ENCODE measurements around the gene SLC12A8.

SLC12A8 gene

DNA sequence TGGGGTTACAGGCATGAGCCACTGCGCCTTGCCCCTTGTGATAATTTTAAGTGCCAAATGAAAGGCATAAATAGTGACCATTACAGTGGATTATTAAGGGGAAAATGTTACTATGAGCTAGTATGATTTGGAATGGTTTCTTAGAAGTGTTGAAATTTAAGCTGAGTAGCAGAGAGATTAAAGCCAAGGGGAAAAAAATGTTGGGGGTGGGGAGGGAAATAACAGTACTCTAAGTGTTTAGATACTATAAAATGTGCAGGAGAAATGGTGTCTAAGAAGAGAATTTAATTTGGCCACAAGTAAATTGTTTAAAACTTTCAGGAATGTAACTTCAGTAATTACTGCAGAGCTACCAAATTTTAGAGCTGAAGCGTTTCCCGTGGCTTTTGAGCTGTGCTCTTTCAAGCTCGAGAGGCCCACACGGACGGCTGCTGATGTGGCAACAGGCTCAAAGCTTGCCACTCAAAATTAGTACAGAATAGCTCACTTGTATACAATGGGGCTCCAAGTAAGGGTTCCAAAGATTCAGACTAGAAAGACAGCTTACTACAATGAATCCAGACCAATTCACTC lies 23.9 kb upstream of the SLC12A8 start:
- in situ Hi-C loops (cut with MboI; ENCODE audit: low sequenced_read_pairs, unreplicated experiment) = no loop called here
- TF ChIP-seq, protein P1, sequence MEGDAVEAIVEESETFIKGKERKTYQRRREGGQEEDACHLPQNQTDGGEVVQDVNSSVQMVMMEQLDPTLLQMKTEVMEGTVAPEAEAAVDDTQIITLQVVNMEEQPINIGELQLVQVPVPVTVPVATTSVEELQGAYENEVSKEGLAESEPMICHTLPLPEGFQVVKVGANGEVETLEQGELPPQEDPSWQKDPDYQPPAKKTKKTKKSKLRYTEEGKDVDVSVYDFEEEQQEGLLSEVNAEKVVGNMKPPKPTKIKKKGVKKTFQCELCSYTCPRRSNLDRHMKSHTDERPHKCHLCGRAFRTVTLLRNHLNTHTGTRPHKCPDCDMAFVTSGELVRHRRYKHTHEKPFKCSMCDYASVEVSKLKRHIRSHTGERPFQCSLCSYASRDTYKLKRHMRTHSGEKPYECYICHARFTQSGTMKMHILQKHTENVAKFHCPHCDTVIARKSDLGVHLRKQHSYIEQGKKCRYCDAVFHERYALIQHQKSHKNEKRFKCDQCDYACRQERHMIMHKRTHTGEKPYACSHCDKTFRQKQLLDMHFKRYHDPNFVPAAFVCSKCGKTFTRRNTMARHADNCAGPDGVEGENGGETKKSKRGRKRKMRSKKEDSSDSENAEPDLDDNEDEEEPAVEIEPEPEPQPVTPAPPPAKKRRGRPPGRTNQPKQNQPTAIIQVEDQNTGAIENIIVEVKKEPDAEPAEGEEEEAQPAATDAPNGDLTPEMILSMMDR (IDR thresholded peaks at IDR 0.05; ENCODE audit: borderline replicate concordance, control extremely low read depth, extremely low read depth, insufficient read depth, missing control alignments) = no peak
- no peak for DNase-seq (ENCODE audit: low spot score)

GRCh38 chr3:125234831-125235230 lies 22.3 kb upstream of the SLC12A8 start:
- DNase-seq (ENCODE audit: low spot score) = no peak
- TF ChIP-seq, protein P1 (IDR thresholded peaks at IDR 0.05; ENCODE audit: borderline replicate concordance, control extremely low read depth, extremely low read depth, insufficient read depth, missing control alignments) = no peak
- in situ Hi-C loops (cut with MboI; ENCODE audit: low sequenced_read_pairs, unreplicated experiment) = no loop called here

GRCh38 chr3:125232401-125232800 lies 19.9 kb upstream of the SLC12A8 start:
- in situ Hi-C loops (cut with MboI; ENCODE audit: low sequenced_read_pairs, unreplicated experiment) = no loop called here
- TF ChIP-seq, protein P1 (IDR thresholded peaks at IDR 0.05; ENCODE audit: borderline replicate concordance, control extremely low read depth, extremely low read depth, insufficient read depth, missing control alignments) = no peak
- no peak for DNase-seq (ENCODE audit: low spot score)

GRCh38 chr3:125231895-125232294 lies 19.3 kb upstream of the SLC12A8 start:
- in situ Hi-C loops (cut with MboI; ENCODE audit: low sequenced_read_pairs, unreplicated experiment) = no loop called here
- TF ChIP-seq, protein P1 (IDR thresholded peaks at IDR 0.05; ENCODE audit: borderline replicate concordance, control extremely low read depth, extremely low read depth, insufficient read depth, missing control alignments) = no peak
- DNase-seq (ENCODE audit: low spot score) = no peak

- in situ Hi-C loops (cut with MboI; ENCODE audit: low sequenced_read_pairs, unreplicated experiment) = no loop called here
- TF ChIP-seq, protein P1 (IDR thresholded peaks at IDR 0.05; ENCODE audit: borderline replicate concordance, control extremely low read depth, extremely low read depth, insufficient read depth, missing control alignments) = no peak
- DNase-seq (ENCODE audit: low spot score) = no peak
These were observed 17.2 kb upstream of the SLC12A8 start for GRCh38 chr3:125229707-125230106.

- in situ Hi-C loops (cut with MboI; ENCODE audit: low sequenced_read_pairs, unreplicated experiment) = no loop called here
- no peak for DNase-seq (ENCODE audit: low spot score)
- TF ChIP-seq, protein P1 (IDR thresholded peaks at IDR 0.05; ENCODE audit: borderline replicate concordance, control extremely low read depth, extremely low read depth, insufficient read depth, missing control alignments) = no peak
These were observed 16.6 kb upstream of the SLC12A8 start for GRCh38 chr3:125229168-125229567.
